Bronchial epithelial cell (primary cell): Measurements from ENCODE around the gene GJD3. TPM values are rescaled to one million over a fixed set of nuclear protein-coding genes. Genes with fewer than 3 reads are reported as not detected.

ENCODE experiments used
- DNase-seq: peaks from one replicate; pipeline ENCODE4 v3.0.0-alpha.2; 2010; ENCODE audit warnings: low read depth
- FAIRE-seq: peaks from 2 replicates; lab custom pipeline; 2011; peaks lifted over from hg19 to GRCh38; lab: Jason Lieb, UNC
- H3K27me3 ChIP-seq: 2 replicates; pipeline ENCODE4 v1.5.1; 2011; ENCODE audit warnings: low read length; ENCODE audit not compliant: control insufficient read depth, insufficient read depth
- H3K36me3 ChIP-seq: 2 replicates; pipeline ENCODE4 v1.5.1; 2011; ENCODE audit warnings: low read length; ENCODE audit not compliant: control insufficient read depth, insufficient read depth
- H3K4me3 ChIP-seq: 2 replicates; pipeline ENCODE4 v1.5.1; 2011; ENCODE audit warnings: mild to moderate bottlenecking, low read depth, low read length, control low read depth
- CTCF ChIP-seq: IDR thresholded peaks from 2 replicates; pipeline ENCODE4 v1.5.1; 2011; ENCODE audit warnings: mild to moderate bottlenecking, moderate library complexity, low read length, control low read depth, inconsistent platforms; ENCODE audit not compliant: insufficient read depth, severe bottlenecking
- total RNA-seq: library from RNA; depleted of rRNA; stranded (reverse); fragments of >200 nt; gene quantifications from 2 replicates; pipeline ENCODE4 v1.2.1, GENCODE V29; 2014

The GJD3 gene
- total RNA-seq, 1 donor from 2014 or later = 0.53 TPM

- H3K27me3 ChIP-seq = no peaks in the 10 kb centered on the region
Observed at GRCh38 chr17:40317880-40318829, 46.4 kb downstream of the GJD3 start.

GRCh38 chr17:40317345-40317873, 47.1 kb downstream of the GJD3 start:
- peak overlapping the region; percentile 90 for H3K4me3 ChIP-seq

More at GRCh38 chr17:40317880-40318829, 46.4 kb downstream of the GJD3 start:
- DNase-seq (peak; percentile 86), FAIRE-seq (no peak)
- Histone ChIP-seq H3K4me3 (peak overlapping the region; percentile 90), H3K36me3 (peaks cover 1% of the 10 kb centered on the region)
- TF ChIP-seq CTCF = no peak

GRCh38 chr17:40316571-40317344, 47.8 kb downstream of the GJD3 start:
- no peak for TF ChIP-seq CTCF
- DNase-seq (peak; percentile 55), FAIRE-seq (no peak)
- H3K27me3 ChIP-seq = no peaks in the 10 kb centered on the region
- H3K36me3 ChIP-seq = peaks cover 1% of the 10 kb centered on the region
- H3K4me3 ChIP-seq = peak overlapping the region; percentile 90

More at GRCh38 chr17:40317345-40317873, 47.1 kb downstream of the GJD3 start:
- no peaks in the 10 kb centered on the region for H3K27me3 ChIP-seq
- peak; percentile 75 for DNase-seq
- peak; percentile 72 for TF ChIP-seq CTCF
- no peak for FAIRE-seq
- H3K36me3 ChIP-seq = peaks cover 1% of the 10 kb centered on the region

- TF ChIP-seq CTCF = no peak
- H3K36me3 ChIP-seq = peaks cover 1% of the 10 kb centered on the region
- H3K27me3 ChIP-seq = no peaks in the 10 kb centered on the region
- H3K4me3 ChIP-seq = no peak overlapping the region
- DNase-seq = no peak
- FAIRE-seq = peak; percentile 47
Observed at GRCh38 chr17:40315678-40316570, 48.6 kb downstream of the GJD3 start.

GRCh38 chr17:40315206-40315605, 49.3 kb downstream of the GJD3 start:
- TF ChIP-seq CTCF = no peak
- H3K27me3 ChIP-seq = no peaks in the 10 kb centered on the region
- H3K4me3 ChIP-seq = no peak overlapping the region
- FAIRE-seq (no peak), DNase-seq (no peak)
- H3K36me3 ChIP-seq = peaks cover 1% of the 10 kb centered on the region
